GM12891 (cell line): ENCODE results near the gene CNN2.

Experiments used
- PAX5 ChIP-seq: IDR thresholded peaks from 2 replicates; pipeline ENCODE4 v1.6.1; 2011; ENCODE audit warnings: low read length, moderate library complexity, mild to moderate bottlenecking; ENCODE audit not compliant: insufficient read depth, severe bottlenecking
- POLR2A ChIP-seq: IDR thresholded peaks from 2 replicates; pipeline ENCODE4 v1.6.1; 2011; ENCODE audit warnings: low read depth, low read length, control low read depth
- POLR2AphosphoS5 ChIP-seq: IDR thresholded peaks from 2 replicates; pipeline ENCODE4 v1.6.1; 2011; ENCODE audit warnings: low read depth, low read length, control low read depth
- TAF1 ChIP-seq: IDR thresholded peaks from 2 replicates; pipeline ENCODE4 v1.6.1; 2011; ENCODE audit warnings: low read depth, low read length, control low read depth

DNA sequence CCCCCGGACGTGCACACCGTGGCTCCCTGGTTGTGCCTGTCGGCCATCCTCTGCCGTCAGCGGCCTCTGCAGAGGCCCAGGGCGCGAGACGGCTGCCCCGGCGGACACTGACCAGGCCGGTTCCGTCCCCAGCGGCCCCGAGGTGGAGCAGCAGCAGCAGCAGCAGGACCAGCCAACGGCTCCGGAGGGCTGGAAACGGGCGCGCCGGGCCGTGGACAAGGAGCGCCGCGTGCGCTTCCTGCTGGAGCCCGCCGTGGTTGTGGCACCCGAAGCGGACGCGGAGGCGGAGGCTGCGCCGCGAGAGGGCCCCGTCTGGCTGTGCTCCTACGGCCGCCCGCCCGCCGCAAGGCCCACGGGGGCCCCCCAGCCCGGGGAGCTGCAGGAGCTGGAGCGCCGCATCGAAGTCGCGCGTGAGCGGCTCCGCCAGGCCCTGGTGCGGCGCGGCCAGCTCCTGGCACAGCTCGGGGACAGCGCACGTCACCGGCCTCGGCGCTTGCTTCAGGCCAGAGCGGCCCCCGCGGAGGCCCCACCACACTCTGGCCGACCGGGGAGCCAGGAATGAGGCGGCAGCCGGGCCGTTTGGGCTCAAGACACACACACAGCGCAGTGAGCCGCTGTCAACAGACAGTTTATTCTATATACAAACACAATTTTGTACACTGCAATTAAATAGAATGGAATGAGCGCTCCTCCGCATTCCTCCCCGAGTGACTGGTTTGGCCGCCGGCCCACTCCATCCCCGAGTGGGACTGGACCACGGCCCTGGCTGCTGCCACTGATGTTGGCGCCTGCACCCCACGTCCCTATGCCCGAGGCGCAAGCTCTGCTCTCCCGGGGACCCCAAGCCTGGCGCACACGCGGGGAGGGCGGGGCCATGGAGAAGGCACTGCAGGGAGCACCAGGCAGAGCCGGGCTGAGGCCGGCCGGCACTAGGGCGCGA lies 17.1 kb upstream of the CNN2 start:
- TF ChIP-seq POLR2A: no peak
- TF ChIP-seq POLR2AphosphoS5: peak; percentile 50; the same call in 1 of the 2 replicates
- TF ChIP-seq PAX5: no peak
- no peak for TF ChIP-seq TAF1
